Mesodermal cell (in vitro differentiated cells): ENCODE measurements around the gene RAD52.
A peak's percentile ranks its signal among the peaks of the same experiment; 100 is the strongest.

Source experiments
- H3K27ac ChIP-seq: 2 replicates; pipeline ENCODE4 v1.7.0; 2013; ENCODE audit warnings: mild to moderate bottlenecking, low read depth, low read length, moderate library complexity; ENCODE audit not compliant: severe bottlenecking
- H3K36me3 ChIP-seq: 2 replicates; pipeline ENCODE4 v1.7.1; 2013; ENCODE audit warnings: mild to moderate bottlenecking, low read length, moderate library complexity; ENCODE audit not compliant: control insufficient read depth, insufficient read depth
- H3K4me1 ChIP-seq: one replicate; pipeline ENCODE4 v1.7.1; 2013; ENCODE audit warnings: mild to moderate bottlenecking, low read length; ENCODE audit not compliant: insufficient read depth, control insufficient read depth, poor library complexity, severe bottlenecking
- H3K4me3 ChIP-seq: 2 replicates; pipeline ENCODE4 v1.7.0; 2013; ENCODE audit warnings: low read length, control low read depth, mild to moderate bottlenecking; ENCODE audit not compliant: insufficient read depth, poor library complexity, severe bottlenecking; ENCODE audit errors: extremely low read depth
- H3K9me3 ChIP-seq: 2 replicates; pipeline ENCODE4 v1.7.1; 2013; ENCODE audit warnings: mild to moderate bottlenecking, low read length, moderate library complexity; ENCODE audit not compliant: control insufficient read depth
- WGBS, 2 experiments: methylation state at CpG; one replicate each; pipeline ENCODE4 v1.1.5; 2013; ENCODE audit warnings: missing lambda C conversion rate in 2 of 2; ENCODE audit not compliant: insufficient coverage in 2 of 2; 5-methylcytosine and 5-hydroxymethylcytosine counted together

RAD52 gene

GRCh38 chr12:966724-967123, 17.2 kb upstream of the RAD52 start:
- no peaks in the 10 kb centered on the region for H3K36me3 ChIP-seq
- H3K4me3 ChIP-seq, result no peak overlapping the region
- H3K4me1 ChIP-seq, result no peaks in the 10 kb centered on the region
- no peaks in the 10 kb centered on the region for H3K9me3 ChIP-seq
- H3K27ac ChIP-seq, result no peak overlapping the region
- 100% methylated on average over 1 of the region's 6 CpGs; no CpG with 5 or more reads in 1 of the 2 experiments for WGBS, 2 experiments

GRCh38 chr12:958588-959123, 9.2 kb upstream of the RAD52 start:
- Histone ChIP-seq H3K4me1 (no peaks in the 10 kb centered on the region), H3K4me3 (no peak overlapping the region), H3K27ac (no peak overlapping the region), H3K9me3 (no peaks in the 10 kb centered on the region), H3K36me3 (no peaks in the 10 kb centered on the region)
- 72 to 77% methylated on average over 4 to 5 of the region's 8 CpGs for WGBS, 2 experiments

- no peak overlapping the region for H3K27ac ChIP-seq
- H3K9me3 ChIP-seq, result no peaks in the 10 kb centered on the region
- 94 to 98% methylated on average over 6 of the region's 6 CpGs for WGBS, 2 experiments
- no peaks in the 10 kb centered on the region for H3K36me3 ChIP-seq
- no peaks in the 10 kb centered on the region for H3K4me1 ChIP-seq
- H3K4me3 ChIP-seq, result no peak overlapping the region
Observed at GRCh38 chr12:955939-956338, 6.4 kb upstream of the RAD52 start.

- Histone ChIP-seq H3K9me3 (no peaks in the 10 kb centered on the region), H3K4me3 (no peak overlapping the region), H3K27ac (no peak overlapping the region), H3K4me1 (no peaks in the 10 kb centered on the region), H3K36me3 (no peaks in the 10 kb centered on the region)
Observed at GRCh38 chr12:954741-955140, 5.2 kb upstream of the RAD52 start.

- Histone ChIP-seq H3K4me1 (no peaks in the 10 kb centered on the region), H3K4me3 (no peak overlapping the region), H3K9me3 (no peaks in the 10 kb centered on the region), H3K27ac (no peak overlapping the region), H3K36me3 (no peaks in the 10 kb centered on the region)
- 98% methylated on average over 5 to 6 of the region's 7 CpGs for WGBS, 2 experiments
Observed at GRCh38 chr12:953776-954175, 4.3 kb upstream of the RAD52 start.

- no CpG with 5 or more reads among the region's 1 CpG for WGBS, 2 experiments
Observed at GRCh38 chr12:951176-951575, 1.7 kb upstream of the RAD52 start.

GRCh38 chr12:948238-948637, 1.3 kb downstream of the RAD52 start:
- 87 to 89% methylated on average over 8 to 9 of the region's 9 CpGs for WGBS, 2 experiments
- Histone ChIP-seq H3K4me3 (peak overlapping the region; percentile 75), H3K27ac (no peak overlapping the region)

More at GRCh38 chr12:951176-951575, 1.7 kb upstream of the RAD52 start:
- Histone ChIP-seq H3K4me3 (no peak overlapping the region), H3K27ac (no peak overlapping the region), H3K36me3 (peaks cover 3% of the 10 kb centered on the region), H3K4me1 (no peaks in the 10 kb centered on the region), H3K9me3 (no peaks in the 10 kb centered on the region)

GRCh38 chr12:946631-947030, 2.9 kb downstream of the RAD52 start:
- 97% methylated on average over 4 of the region's 6 CpGs for WGBS, 2 experiments
- no peak overlapping the region for H3K27ac ChIP-seq
- H3K36me3 ChIP-seq, result peaks cover 32% of the 10 kb centered on the region
- no peaks in the 10 kb centered on the region for H3K9me3 ChIP-seq
- H3K4me3 ChIP-seq, result no peak overlapping the region
- H3K4me1 ChIP-seq, result no peaks in the 10 kb centered on the region

More at GRCh38 chr12:948238-948637, 1.3 kb downstream of the RAD52 start:
- H3K9me3 ChIP-seq, result no peaks in the 10 kb centered on the region
- H3K4me1 ChIP-seq, result no peaks in the 10 kb centered on the region
- peaks cover 15% of the 10 kb centered on the region for H3K36me3 ChIP-seq

- H3K36me3 ChIP-seq, result peaks cover 33% of the 10 kb centered on the region
- no peaks in the 10 kb centered on the region for H3K4me1 ChIP-seq
- H3K4me3 ChIP-seq, result no peak overlapping the region
- no peak overlapping the region for H3K27ac ChIP-seq
- H3K9me3 ChIP-seq, result no peaks in the 10 kb centered on the region
Observed at GRCh38 chr12:946212-946611, 3.3 kb downstream of the RAD52 start.

GRCh38 chr12:944211-944610, 5.3 kb downstream of the RAD52 start:
- 83 to 84% methylated on average over 4 to 7 of the region's 7 CpGs for WGBS, 2 experiments
- no peak overlapping the region for H3K27ac ChIP-seq
- H3K9me3 ChIP-seq, result no peaks in the 10 kb centered on the region
- no peak overlapping the region for H3K4me3 ChIP-seq
- peaks cover 48% of the 10 kb centered on the region for H3K36me3 ChIP-seq
- H3K4me1 ChIP-seq, result no peaks in the 10 kb centered on the region

GRCh38 chr12:943051-943450, 6.4 kb downstream of the RAD52 start:
- peaks cover 59% of the 10 kb centered on the region for H3K36me3 ChIP-seq
- 88 to 97% methylated on average over 6 of the region's 6 CpGs for WGBS, 2 experiments
- no peak overlapping the region for H3K27ac ChIP-seq
- no peaks in the 10 kb centered on the region for H3K4me1 ChIP-seq
- no peak overlapping the region for H3K4me3 ChIP-seq
- no peaks in the 10 kb centered on the region for H3K9me3 ChIP-seq
